Measurements from ENCODE around the gene ALG12.

DNA sequence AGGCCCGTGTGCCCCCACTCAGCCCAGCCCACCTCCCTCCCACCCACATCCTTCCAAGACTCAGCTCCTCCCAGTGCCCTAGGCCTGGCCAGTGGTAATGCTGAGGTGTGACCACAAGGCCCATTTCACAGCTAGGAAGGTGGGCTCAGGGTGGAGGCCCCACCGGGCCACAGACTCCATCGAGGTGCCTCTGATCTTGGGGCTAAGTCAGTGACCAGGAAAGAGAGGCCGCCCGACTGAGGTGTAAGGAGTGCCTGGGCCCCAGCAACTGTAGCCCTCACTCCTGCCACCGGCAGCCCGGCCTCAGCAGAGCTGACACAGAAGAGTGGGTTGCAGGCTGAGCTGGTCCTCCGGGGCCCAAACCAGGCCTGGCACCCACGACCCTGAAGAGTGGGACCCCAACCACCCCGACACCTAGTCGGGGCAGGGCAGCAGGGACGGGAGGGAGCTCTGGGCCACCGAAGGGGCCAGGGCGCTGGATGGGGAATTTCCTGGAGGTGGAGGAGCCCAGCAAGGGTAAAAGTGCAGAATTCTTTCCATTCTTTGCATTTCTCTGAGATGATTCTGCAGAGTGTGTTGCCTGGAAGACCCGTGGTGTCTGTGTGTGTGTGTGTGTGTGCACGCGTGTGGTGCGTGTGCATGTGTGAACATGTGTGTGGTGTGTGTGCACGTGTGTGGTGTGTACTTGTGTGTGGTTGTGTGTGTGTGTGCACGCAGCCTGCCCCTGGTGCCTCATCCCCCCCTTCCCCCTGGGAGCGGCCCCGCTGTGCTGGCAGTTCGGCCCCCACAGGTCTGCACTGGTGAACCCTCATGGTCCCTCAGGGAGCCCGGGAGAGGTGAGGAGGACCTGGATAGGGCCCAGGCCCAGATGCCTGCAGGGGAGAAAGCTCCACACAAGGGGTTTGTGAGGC lies 34.0 kb upstream of the ALG12 start:
- TF ChIP-seq, protein P1, sequence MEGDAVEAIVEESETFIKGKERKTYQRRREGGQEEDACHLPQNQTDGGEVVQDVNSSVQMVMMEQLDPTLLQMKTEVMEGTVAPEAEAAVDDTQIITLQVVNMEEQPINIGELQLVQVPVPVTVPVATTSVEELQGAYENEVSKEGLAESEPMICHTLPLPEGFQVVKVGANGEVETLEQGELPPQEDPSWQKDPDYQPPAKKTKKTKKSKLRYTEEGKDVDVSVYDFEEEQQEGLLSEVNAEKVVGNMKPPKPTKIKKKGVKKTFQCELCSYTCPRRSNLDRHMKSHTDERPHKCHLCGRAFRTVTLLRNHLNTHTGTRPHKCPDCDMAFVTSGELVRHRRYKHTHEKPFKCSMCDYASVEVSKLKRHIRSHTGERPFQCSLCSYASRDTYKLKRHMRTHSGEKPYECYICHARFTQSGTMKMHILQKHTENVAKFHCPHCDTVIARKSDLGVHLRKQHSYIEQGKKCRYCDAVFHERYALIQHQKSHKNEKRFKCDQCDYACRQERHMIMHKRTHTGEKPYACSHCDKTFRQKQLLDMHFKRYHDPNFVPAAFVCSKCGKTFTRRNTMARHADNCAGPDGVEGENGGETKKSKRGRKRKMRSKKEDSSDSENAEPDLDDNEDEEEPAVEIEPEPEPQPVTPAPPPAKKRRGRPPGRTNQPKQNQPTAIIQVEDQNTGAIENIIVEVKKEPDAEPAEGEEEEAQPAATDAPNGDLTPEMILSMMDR (IDR thresholded peaks at IDR 0.05 in 2 of 3, conservative IDR thresholded peaks at IDR 0.05 in 1 of 3; ENCODE audit: borderline replicate concordance in 1 of 3, insufficient read depth in 1 of 3, low read depth in 2 of 3, low read length in 2 of 3), result no peak
- no peak for TF ChIP-seq EZH2 (IDR thresholded peaks at IDR 0.05)
- no peak for TF ChIP-seq EZH2phosphoT487 (IDR thresholded peaks at IDR 0.05; ENCODE audit: borderline replicate concordance)
- TF ChIP-seq, protein P2, sequence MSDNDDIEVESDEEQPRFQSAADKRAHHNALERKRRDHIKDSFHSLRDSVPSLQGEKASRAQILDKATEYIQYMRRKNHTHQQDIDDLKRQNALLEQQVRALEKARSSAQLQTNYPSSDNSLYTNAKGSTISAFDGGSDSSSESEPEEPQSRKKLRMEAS (IDR thresholded peaks at IDR 0.05), result no peak
- TF ChIP-seq CBX3 (IDR thresholded peaks at IDR 0.05; ENCODE audit: low read depth), result no peak
- TF ChIP-seq POLR2A (IDR thresholded peaks at IDR 0.05; ENCODE audit: borderline replicate concordance, extremely low read depth, insufficient read depth, insufficient read length), result no peak
